HG03066 (cell line): ENCODE results near the gene SH3GL2.
A peak's percentile ranks its signal among the peaks of the same experiment; 100 is the strongest.

Experiments
- ATAC-seq: cut with Tn5 transposase; IDR thresholded peaks from one replicate; pipeline ENCODE4 v1.9.1; 2021; ENCODE audit warnings: low read depth; ENCODE audit not compliant: unreplicated experiment

The SH3GL2 gene

GRCh38 chr9:17799369-17799768, 220.5 kb downstream of the SH3GL2 start:
- no peak for ATAC-seq

GRCh38 chr9:17800418-17800817, 221.6 kb downstream of the SH3GL2 start:
- ATAC-seq: no peak

- no peak for ATAC-seq
Observed at GRCh38 chr9:17802249-17802857, 223.5 kb downstream of the SH3GL2 start.

GRCh38 chr9:17807613-17808282, 228.9 kb downstream of the SH3GL2 start:
- no peak for ATAC-seq

- no peak for ATAC-seq
Observed at GRCh38 chr9:17810317-17810716, 231.5 kb downstream of the SH3GL2 start.

- peak; percentile 65 for ATAC-seq
Observed at GRCh38 chr9:17810728-17811571, 232.1 kb downstream of the SH3GL2 start.

GRCh38 chr9:17813798-17814197, 234.9 kb downstream of the SH3GL2 start:
- ATAC-seq: no peak

- no peak for ATAC-seq
Observed at GRCh38 chr9:17816431-17817027, 237.7 kb downstream of the SH3GL2 start.

- ATAC-seq: no peak
Observed at GRCh38 chr9:17824191-17824590, 245.3 kb downstream of the SH3GL2 start.

- no peak for ATAC-seq
Observed at GRCh38 chr9:17824616-17825264, 245.9 kb downstream of the SH3GL2 start.

- no peak for ATAC-seq
Observed at GRCh38 chr9:17825265-17825659, 246.4 kb downstream of the SH3GL2 start.

GRCh38 chr9:17829064-17829463, 250.2 kb downstream of the SH3GL2 start:
- no peak for ATAC-seq

- no peak for ATAC-seq
Observed at GRCh38 chr9:17829812-17830385, 251.0 kb downstream of the SH3GL2 start.

GRCh38 chr9:17832812-17833211, 253.9 kb downstream of the SH3GL2 start:
- ATAC-seq: no peak

GRCh38 chr9:17833846-17834245, 255.0 kb downstream of the SH3GL2 start:
- ATAC-seq: no peak

- ATAC-seq: no peak
Observed at GRCh38 chr9:17837965-17838364, 259.1 kb downstream of the SH3GL2 start.

GRCh38 chr9:17839776-17840175, 260.9 kb downstream of the SH3GL2 start:
- ATAC-seq: no peak

- no peak for ATAC-seq
Observed at GRCh38 chr9:17843236-17843635, 264.4 kb downstream of the SH3GL2 start.
